Measurements from ENCODE around the gene DHRS13.

GRCh38 chr17:28853295-28853694 lies 49.6 kb downstream of the DHRS13 start:
- no peak for TF ChIP-seq CTCF (IDR thresholded peaks at IDR 0.05)
- TF ChIP-seq POLR2A (IDR thresholded peaks at IDR 0.05): no peak

Data from ovary (tissue), 3 donors.